K562 (cell line): ENCODE data around the gene TSPOAP1. TPM values are rescaled to one million over a fixed set of nuclear protein-coding genes. Genes with fewer than 3 reads are reported as not detected.

Experiments
- BDP1 ChIP-seq: IDR thresholded peaks from 3 replicates; pipeline ENCODE4 v1.6.1; 2011; ENCODE audit not compliant: insufficient read length, insufficient read depth
- HIVEP1 ChIP-seq: fragments of 250-450 bp; sonication (Bioruptor Pico); IDR thresholded peaks from 2 replicates; pipeline ENCODE4 v1.4.0; 2020; ENCODE audit warnings: mild to moderate bottlenecking
- HLTF ChIP-seq: fragments of 450-650 bp; IDR thresholded peaks from 2 replicates; pipeline ENCODE4 v1.6.1; 2016
- L3MBTL2 ChIP-seq: fragments of 450-650 bp; IDR thresholded peaks from 2 replicates; pipeline ENCODE4 v1.6.1; 2016; ENCODE audit warnings: mild to moderate bottlenecking, moderate library complexity
- MAFF ChIP-seq: IDR thresholded peaks from 2 replicates; pipeline ENCODE4 v1.6.1; 2012; ENCODE audit warnings: low read length, improper control_type of control experiment
- MED1 ChIP-seq: sonication (generic); formaldehyde crosslinking; IDR thresholded peaks from 2 replicates; pipeline ENCODE4 v1.8.1; 2023; ENCODE audit warnings: missing genetic modification reagents, borderline replicate concordance
- MTA3 ChIP-seq: fragments of 450-650 bp; formaldehyde crosslinking; IDR thresholded peaks from 2 replicates; pipeline ENCODE4 v1.6.1; 2017; ENCODE audit warnings: mild to moderate bottlenecking, borderline replicate concordance
- NR2C2 ChIP-seq, 2 experiments: fragments of 200-800 bp in 1 of 2; sonication (Bioruptor generic) in 1 of 2; sonication (generic) in 1 of 2; formaldehyde crosslinking in 1 of 2; IDR thresholded peaks; 2 replicates each; pipeline versions ENCODE4 v1.6.1 to v1.8.0; 2016 to 2022; ENCODE audit warnings: mild to moderate bottlenecking in 1 of 2, missing compliant biosample characterization in 1 of 2, missing genetic modification characterization in 1 of 2, missing genetic modification reagents in 1 of 2
- PHB2 ChIP-seq: fragments of 450-650 bp; IDR thresholded peaks from 2 replicates; pipeline ENCODE4 v1.6.1; 2017; ENCODE audit warnings: low read depth
- PML ChIP-seq: IDR thresholded peaks from 2 replicates; pipeline ENCODE4 v1.6.1; 2012; ENCODE audit warnings: low read length, inconsistent platforms
- PRPF4 ChIP-seq: fragments of 200-400 bp; formaldehyde crosslinking; IDR thresholded peaks from one replicate; pipeline ENCODE4 v1.6.1; 2017; ENCODE audit warnings: low read length, low read depth, mild to moderate bottlenecking; ENCODE audit not compliant: insufficient read depth, poor library complexity, severe bottlenecking
- RBM15 ChIP-seq: fragments of 200-400 bp; formaldehyde crosslinking; IDR thresholded peaks from 2 replicates; pipeline ENCODE4 v1.6.1; 2018; ENCODE audit warnings: mild to moderate bottlenecking, low read length, moderate library complexity; ENCODE audit not compliant: insufficient read depth
- SMC3 ChIP-seq: conservative IDR thresholded peaks from 2 replicates; pipeline ENCODE4 v1.6.1; 2011; ENCODE audit warnings: low read depth, low read length, improper control_type of control experiment; ENCODE audit not compliant: insufficient read depth
- SRSF7 ChIP-seq: fragments of 200-400 bp; formaldehyde crosslinking; optimal IDR thresholded peaks from 2 replicates; pipeline ENCODE3; 2017; ENCODE audit warnings: mild to moderate bottlenecking, low read depth, low read length
- TAF7 ChIP-seq: fragments of 450-650 bp; IDR thresholded peaks from 2 replicates; pipeline ENCODE4 v1.6.1; 2016; ENCODE audit warnings: missing genetic modification characterization, missing compliant biosample characterization
- THRAP3 ChIP-seq: fragments of 450-650 bp; IDR thresholded peaks from 2 replicates; pipeline ENCODE4 v1.6.1; 2016; ENCODE audit warnings: mild to moderate bottlenecking, inconsistent platforms, borderline replicate concordance
- ZFPM2 ChIP-seq: fragments of 250-450 bp; sonication (Bioruptor Pico); IDR thresholded peaks from 2 replicates; pipeline ENCODE4 v1.5.1; 2022; ENCODE audit warnings: mild to moderate bottlenecking
- ZNF133 ChIP-seq: fragments of 250-450 bp; sonication (Bioruptor Pico); IDR thresholded peaks from 2 replicates; pipeline ENCODE4 v1.4.0; 2020; ENCODE audit warnings: mild to moderate bottlenecking
- ZNF239 ChIP-seq: fragments of 250-450 bp; sonication (Bioruptor Pico); IDR thresholded peaks from 2 replicates; pipeline ENCODE4 v1.4.0; 2020; ENCODE audit warnings: mild to moderate bottlenecking
- ZNF347 ChIP-seq: fragments of 450-650 bp; formaldehyde crosslinking; IDR thresholded peaks from 2 replicates; pipeline ENCODE4 v1.4.0; 2020; ENCODE audit warnings: low read depth, mild to moderate bottlenecking, moderate library complexity
- ZNF507 ChIP-seq: conservative IDR thresholded peaks from 2 replicates; pipeline ENCODE4 v1.6.1; 2017; ENCODE audit warnings: missing genetic modification characterization, missing compliant biosample characterization
- polyA plus RNA-seq, 8 experiments: library from polyadenylated mRNA; depleted of rRNA in 4 of 8; stranded (reverse) in 5 of 8; unstranded in 3 of 8; fragments of >200 nt; fragmentation: Nextera tagmentation in 2 of 8; fragmentation: Illumina TruSeq in 1 of 8; extraction: Ambion mirVana in 2 of 8; extraction: Trizol in 1 of 8; gene quantifications; 2 replicates each; pipeline versions ENCODE4 v1.2.1 to v1.2.3, GENCODE V29; 2011 to 2014; ENCODE audit warnings: inconsistent platforms in 1 of 8, missing spikeins in 1 of 8
- total RNA-seq, 7 experiments: library from RNA; depleted of rRNA in 6 of 7; stranded (reverse); fragments of >200 nt in 6 of 7; fragmentation: Illumina TruSeq in 2 of 7; extraction: Trizol in 2 of 7; gene quantifications; 2 replicates each; pipeline versions ENCODE4 v1.2.1 to v1.2.3, GENCODE V29; 2011 to 2021; ENCODE audit warnings: low replicate concordance in 1 of 7
- TF ChIP-seq, protein P1 (sequence below): sonication (generic); formaldehyde crosslinking; IDR thresholded peaks from 2 replicates; pipeline ENCODE4 v1.8.1; 2022; ENCODE audit warnings: missing genetic modification reagents
- TF ChIP-seq, protein P2 (sequence below): fragments of 450-650 bp; formaldehyde crosslinking; IDR thresholded peaks from 2 replicates; pipeline ENCODE4 v1.4.0; 2020; ENCODE audit warnings: mild to moderate bottlenecking, mixed read lengths
- TF ChIP-seq, protein P3 (sequence below), 3 experiments: fragments of 200-800 bp in 1 of 3; sonication (Bioruptor generic) in 1 of 3; sonication (generic) in 1 of 3; formaldehyde crosslinking in 1 of 3; IDR thresholded peaks; 2 replicates each; pipeline versions ENCODE4 v1.6.1 to v1.8.0; 2016 to 2022; ENCODE audit warnings: mild to moderate bottlenecking in 2 of 3, missing compliant biosample characterization in 2 of 3, missing genetic modification characterization in 2 of 3, missing genetic modification reagents in 1 of 3

TSPOAP1 gene
- total and polyA plus RNA-seq, 9 of the 15 experiments (the other 6 are each of a cell fraction or from before 2014, with no cell fraction given): 0.87 to 3.9 (median 1.8) TPM; not detected in 2

DNA sequence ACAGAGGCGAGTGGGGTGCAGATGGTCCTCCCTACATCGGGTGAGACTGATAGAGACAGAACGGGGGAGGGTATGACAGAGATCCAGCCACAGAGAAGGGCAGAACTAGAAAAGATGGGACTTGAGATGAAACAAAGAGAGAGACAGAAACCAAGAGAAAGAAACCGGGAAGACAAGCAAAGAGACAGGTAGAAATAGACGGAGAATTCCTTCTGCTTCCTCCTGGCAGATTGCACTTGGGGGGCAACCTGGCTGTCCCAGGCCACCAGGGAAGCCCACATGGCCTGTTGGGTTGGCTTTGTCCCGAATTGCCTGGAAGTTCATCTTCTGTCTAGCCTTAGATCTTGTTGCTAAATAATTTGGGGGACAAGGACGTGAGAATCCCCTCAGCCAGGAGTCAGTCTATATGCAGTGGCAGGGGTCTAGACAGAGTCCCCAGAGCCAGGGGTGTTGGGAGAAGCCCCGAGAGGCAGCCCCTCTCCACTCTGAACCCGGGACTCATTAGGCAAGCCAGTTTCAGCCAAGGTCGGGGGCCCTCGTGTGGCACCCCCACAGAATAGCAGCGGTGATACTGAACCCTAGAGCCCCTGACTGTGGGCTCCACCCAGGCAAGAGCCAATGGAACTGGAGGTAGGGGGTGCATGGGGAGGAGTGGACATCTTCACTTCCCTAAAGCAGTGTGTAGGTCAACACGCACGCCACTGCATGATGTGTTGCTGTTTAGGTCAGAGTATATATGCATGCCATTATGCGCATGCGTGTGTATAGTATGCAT, 627 bp upstream of the TSPOAP1 start (continued):
- TF ChIP-seq MAFF: no peak
- no peak for TF ChIP-seq PRPF4
- TF ChIP-seq NR2C2 (CRISPR knock-in tag; IDR thresholded peaks at IDR 0.05): 0 out of 2 replicates have a peak, but pooled peaks have one; percentile 38
- TF ChIP-seq NR2C2 (tag; IDR thresholded peaks at IDR 0.05): peak; percentile 75
- TF ChIP-seq, protein P1, sequence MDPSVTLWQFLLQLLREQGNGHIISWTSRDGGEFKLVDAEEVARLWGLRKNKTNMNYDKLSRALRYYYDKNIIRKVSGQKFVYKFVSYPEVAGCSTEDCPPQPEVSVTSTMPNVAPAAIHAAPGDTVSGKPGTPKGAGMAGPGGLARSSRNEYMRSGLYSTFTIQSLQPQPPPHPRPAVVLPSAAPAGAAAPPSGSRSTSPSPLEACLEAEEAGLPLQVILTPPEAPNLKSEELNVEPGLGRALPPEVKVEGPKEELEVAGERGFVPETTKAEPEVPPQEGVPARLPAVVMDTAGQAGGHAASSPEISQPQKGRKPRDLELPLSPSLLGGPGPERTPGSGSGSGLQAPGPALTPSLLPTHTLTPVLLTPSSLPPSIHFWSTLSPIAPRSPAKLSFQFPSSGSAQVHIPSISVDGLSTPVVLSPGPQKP (CRISPR knock-in tag): no peak
- no peak for TF ChIP-seq PHB2
- no peak for TF ChIP-seq ZNF347
- TF ChIP-seq ZNF133 (CRISPR knock-in tag): no peak
- TF ChIP-seq MED1 (CRISPR knock-in tag): no peak
- TF ChIP-seq, protein P2, sequence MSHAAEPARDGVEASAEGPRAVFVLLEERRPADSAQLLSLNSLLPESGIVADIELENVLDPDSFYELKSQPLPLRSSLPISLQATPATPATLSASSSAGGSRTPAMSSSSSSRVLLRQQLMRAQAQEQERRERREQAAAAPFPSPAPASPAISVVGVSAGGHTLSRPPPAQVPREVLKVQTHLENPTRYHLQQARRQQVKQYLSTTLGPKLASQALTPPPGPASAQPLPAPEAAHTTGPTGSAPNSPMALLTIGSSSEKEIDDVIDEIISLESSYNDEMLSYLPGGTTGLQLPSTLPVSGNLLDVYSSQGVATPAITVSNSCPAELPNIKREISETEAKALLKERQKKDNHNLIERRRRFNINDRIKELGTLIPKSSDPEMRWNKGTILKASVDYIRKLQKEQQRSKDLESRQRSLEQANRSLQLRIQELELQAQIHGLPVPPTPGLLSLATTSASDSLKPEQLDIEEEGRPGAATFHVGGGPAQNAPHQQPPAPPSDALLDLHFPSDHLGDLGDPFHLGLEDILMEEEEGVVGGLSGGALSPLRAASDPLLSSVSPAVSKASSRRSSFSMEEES: peak; percentile 24; the same call in 1 of the 2 replicates
- TF ChIP-seq SMC3: peak; percentile 48
- TF ChIP-seq L3MBTL2: 0 out of 2 replicates have a peak, but pooled peaks have one; percentile 11
- no peak for TF ChIP-seq TAF7 (tag)
- peak; percentile 89 for TF ChIP-seq ZFPM2 (CRISPR knock-in tag)
- TF ChIP-seq RBM15: no peak
- TF ChIP-seq ZNF239: no peak
- peak; percentile 93 for TF ChIP-seq THRAP3
- TF ChIP-seq BDP1: no peak
- TF ChIP-seq MTA3: peak; percentile 39; the same call in 1 of the 2 replicates
- no peak for TF ChIP-seq HIVEP1
- TF ChIP-seq SRSF7: no peak
- TF ChIP-seq ZNF507 (tag): no peak
- TF ChIP-seq, protein P3, sequence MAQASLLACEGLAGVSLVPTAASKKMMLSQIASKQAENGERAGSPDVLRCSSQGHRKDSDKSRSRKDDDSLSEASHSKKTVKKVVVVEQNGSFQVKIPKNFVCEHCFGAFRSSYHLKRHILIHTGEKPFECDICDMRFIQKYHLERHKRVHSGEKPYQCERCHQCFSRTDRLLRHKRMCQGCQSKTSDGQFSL (CRISPR knock-in tag; IDR thresholded peaks at IDR 0.05): peak; percentile 97
- TF ChIP-seq, protein P3 (tag; IDR thresholded peaks at IDR 0.05): peak in 1 of 2 experiments; percentile 82; a peak in 2 of 4 replicates
- peak; percentile 84; the same call in 1 of the 2 replicates for TF ChIP-seq PML
- 0 out of 2 replicates have a peak, but pooled peaks have one; percentile 13 for TF ChIP-seq HLTF
